CD4-positive, alpha-beta T cell (primary cell): Measurements from ENCODE around the gene HECW1. TPM values are rescaled to one million over a fixed set of nuclear protein-coding genes. Genes with fewer than 3 reads are reported as not detected.

Experiments
- ATAC-seq: fragments of 200-7000 bp; cut with Tn5 transposase; one replicate; pipeline ENCODE4 v1.10.0; 2022; ENCODE audit warnings: mild to moderate bottlenecking; ENCODE audit not compliant: poor library complexity
- CTCF ChIA-PET: fragments of 350-600 bp; sonication (Branson Sonifier 250); formaldehyde crosslinking; loops from one replicate; lab custom pipeline; 2021; ENCODE audit warnings: antibody characterized with exemption, inconsistent platforms; lab: Charles Lee
- POLR2A ChIA-PET: fragments of 350-600 bp; sonication (Branson Sonifier 250); formaldehyde crosslinking; loops from one replicate; lab custom pipeline; 2021; ENCODE audit warnings: antibody characterized with exemption, inconsistent platforms; lab: Charles Lee
- DNase-seq, 14 experiments: peaks; one replicate each; pipeline ENCODE4 v3.0.0-alpha.2; 2013 to 2020; ENCODE audit warnings: mixed read lengths in 2 of 14
- H3K27ac ChIP-seq, 2 donors: one replicate each; pipeline versions ENCODE4 v1.5.1 to v1.7.0; 2013; ENCODE audit warnings: low read length in 2 of 2, low read depth in 1 of 2, mild to moderate bottlenecking in 1 of 2
- H3K27me3 ChIP-seq, 2 experiments: 1 replicate in 1 of 2; 2 replicates in 1 of 2; pipeline versions ENCODE4 v1.6.1 to v1.7.0; 2013; ENCODE audit warnings: low read length in 2 of 2, control low read depth in 1 of 2, mild to moderate bottlenecking in 1 of 2, moderate library complexity in 1 of 2; ENCODE audit not compliant: insufficient read depth in 2 of 2, control insufficient read depth in 1 of 2
- H3K36me3 ChIP-seq: one replicate; pipeline ENCODE4 v1.6.1; 2013; ENCODE audit warnings: low read length, control low read depth; ENCODE audit not compliant: insufficient read depth
- H3K4me1 ChIP-seq: one replicate; pipeline ENCODE4 v1.6.1; 2013; ENCODE audit warnings: low read length, control low read depth; ENCODE audit not compliant: insufficient read depth
- H3K4me3 ChIP-seq: one replicate; pipeline ENCODE4 v1.5.1; 2013; ENCODE audit warnings: mild to moderate bottlenecking, low read length, moderate library complexity
- H3K9me3 ChIP-seq, 2 experiments: 1 replicate in 1 of 2; 2 replicates in 1 of 2; pipeline versions ENCODE4 v1.6.1 to v1.7.0; 2013; ENCODE audit warnings: low read length in 2 of 2, mild to moderate bottlenecking in 2 of 2, control low read depth in 1 of 2, moderate library complexity in 1 of 2; ENCODE audit not compliant: control insufficient read depth in 1 of 2, insufficient read depth in 1 of 2
- H3K27ac Mint-ChIP-seq: one replicate; pipeline ENCODE4 v1.8.0; 2020; ENCODE audit warnings: mixed read lengths
- H3K27me3 Mint-ChIP-seq: one replicate; pipeline ENCODE4 v1.8.0; 2021; ENCODE audit warnings: mixed read lengths
- H3K36me3 Mint-ChIP-seq: one replicate; pipeline ENCODE4 v1.8.0; 2021; ENCODE audit warnings: low read depth, mixed read lengths
- H3K4me1 Mint-ChIP-seq: one replicate; pipeline ENCODE4 v1.8.0; 2021; ENCODE audit warnings: low read depth, mixed read lengths
- H3K4me3 Mint-ChIP-seq: one replicate; pipeline ENCODE4 v1.8.0; 2020; ENCODE audit warnings: mild to moderate bottlenecking, mixed read lengths
- H3K9me3 Mint-ChIP-seq: one replicate; pipeline ENCODE4 v1.8.0; 2020; ENCODE audit warnings: mixed read lengths
- CTCF ChIP-seq: fragments of 200-600 bp; IDR thresholded peaks from one replicate; pipeline ENCODE4 v1.8.0; 2022; ENCODE audit warnings: antibody characterized with exemption, mild to moderate bottlenecking
- intact Hi-C, 2 experiments: fragments of 100-400 bp; cut with DNase I in 1 of 2; cut with micrococcal nuclease in 1 of 2; formaldehyde crosslinking; loops; one replicate each; pipeline versions ENCODE4 v1.15.1 to v1.9.0; 2023 to 2025; cut with DNase I, micrococcal nuclease
- total RNA-seq, 174 experiments: library from RNA in 2 of 174; stranded (reverse) in 2 of 174; gene quantifications; one replicate each; pipeline ENCODE4 v1.2.3 and lab custom pipeline; 2021 to 2026

Gene HECW1
- total RNA-seq, 2 experiments from 2014 or later = not detected

- no peak overlapping the region for H3K4me3 ChIP-seq
- CTCF ChIA-PET = no interaction called here
- POLR2A ChIA-PET = no interaction called here
- Mint-ChIP-seq H3K9me3 (no peaks in the 10 kb centered on the region), H3K36me3 (no peaks in the 10 kb centered on the region), H3K27ac (no peak overlapping the region), H3K4me1 (no peaks in the 10 kb centered on the region), H3K4me3 (no peak overlapping the region), H3K27me3 (peaks cover 20% of the 10 kb centered on the region)
- intact Hi-C loops = no loop called here
- ATAC-seq (no peak), DNase-seq (no peak)
- no peak for TF ChIP-seq CTCF
- H3K27me3 ChIP-seq = peaks cover 0 to 4% of the 10 kb centered on the region in 2 experiments
- H3K4me1 ChIP-seq = no peaks in the 10 kb centered on the region
- no peaks in the 10 kb centered on the region for H3K36me3 ChIP-seq
- H3K9me3 ChIP-seq = no peaks in the 10 kb centered on the region
- H3K27ac ChIP-seq = no peak overlapping the region
Measured at GRCh38 chr7:43495572-43495971, 383.1 kb downstream of the HECW1 start.

- peaks cover 0 to 4% of the 10 kb centered on the region in 2 experiments for H3K27me3 ChIP-seq
- no peaks in the 10 kb centered on the region for H3K36me3 ChIP-seq
- no peaks in the 10 kb centered on the region for H3K4me1 ChIP-seq
- ChIA-PET POLR2A (no interaction called here), CTCF (no interaction called here)
- H3K27ac ChIP-seq = no peak overlapping the region
- no peaks in the 10 kb centered on the region for H3K9me3 Mint-ChIP-seq
- intact Hi-C loops = no loop called here
- ATAC-seq (no peak), DNase-seq (no peak)
- H3K27me3 Mint-ChIP-seq = peaks cover 20% of the 10 kb centered on the region
- TF ChIP-seq CTCF = no peak
- no peak overlapping the region for H3K4me3 Mint-ChIP-seq
- H3K27ac Mint-ChIP-seq = no peak overlapping the region
- H3K9me3 ChIP-seq = no peaks in the 10 kb centered on the region
- H3K4me3 ChIP-seq = no peak overlapping the region
- no peaks in the 10 kb centered on the region for H3K4me1 Mint-ChIP-seq
- H3K36me3 Mint-ChIP-seq = no peaks in the 10 kb centered on the region
Measured at GRCh38 chr7:43496596-43496995, 384.1 kb downstream of the HECW1 start.

- H3K27me3 Mint-ChIP-seq = peaks cover 18% of the 10 kb centered on the region
- H3K4me1 Mint-ChIP-seq = no peaks in the 10 kb centered on the region
- peaks cover 0 to 8% of the 10 kb centered on the region in 2 experiments for H3K27me3 ChIP-seq
- no peaks in the 10 kb centered on the region for H3K4me1 ChIP-seq
- no peaks in the 10 kb centered on the region for H3K9me3 ChIP-seq
- no peak for DNase-seq
- ATAC-seq = no peak
- ChIA-PET POLR2A (no interaction called here), CTCF (interaction anchor here (0.7 to 1.2 kb wide), 2 partner anchors 9 kb away, joined by 3 read pairs; no protein-coding TSS in a partner anchor)
- no peak overlapping the region for H3K4me3 ChIP-seq
- no peaks in the 10 kb centered on the region for H3K9me3 Mint-ChIP-seq
- intact Hi-C loops = no loop called here
- no peak overlapping the region for H3K4me3 Mint-ChIP-seq
- no peaks in the 10 kb centered on the region for H3K36me3 ChIP-seq
- H3K27ac ChIP-seq = no peak overlapping the region
- TF ChIP-seq CTCF = no peak
- H3K27ac Mint-ChIP-seq = no peak overlapping the region
- H3K36me3 Mint-ChIP-seq = no peaks in the 10 kb centered on the region
Measured at GRCh38 chr7:43501870-43502269, 389.4 kb downstream of the HECW1 start.
